H1 (cell line): ENCODE measurements around the gene GPR137. TPM values are rescaled to one million over a fixed set of nuclear protein-coding genes. Genes with fewer than 3 reads are reported as not detected.

Experiments used
- CTCF ChIA-PET: fragments of 300-600 bp; sonication (Branson Sonifier 250); formaldehyde crosslinking; loops from one replicate; lab custom pipeline; 2021; ENCODE audit not compliant: partially characterized antibody; lab: Charles Lee
- POLR2A ChIA-PET: fragments of 300-600 bp; sonication (Branson Sonifier 250); formaldehyde crosslinking; loops from one replicate; lab custom pipeline; 2021; ENCODE audit warnings: inconsistent platforms; ENCODE audit not compliant: partially characterized antibody; lab: Charles Lee
- DNase-seq, 2 experiments: peaks; one replicate each; pipeline versions ENCODE4 v3.0.0 to v3.0.0-alpha.2; 2010 to 2022; ENCODE audit warnings: low spot score in 2 of 2, low read depth in 1 of 2, mixed read lengths in 1 of 2
- FAIRE-seq: peaks from 2 replicates; lab custom pipeline; 2011; peaks lifted over from hg19 to GRCh38; lab: Jason Lieb, UNC
- H2AFZ ChIP-seq: 2 replicates; pipeline ENCODE4 v1.8.1; 2012; ENCODE audit warnings: low read length, inconsistent platforms
- H2AK5ac ChIP-seq: 2 replicates; pipeline ENCODE4 v1.6.1; 2013; ENCODE audit warnings: low read depth, low read length
- H2BK120ac ChIP-seq: replicated peaks from 2 replicates; pipeline ENCODE3; 2013; ENCODE audit warnings: low read depth, low read length, inconsistent platforms
- H2BK12ac ChIP-seq: 2 replicates; pipeline ENCODE4 v1.6.1; 2013; ENCODE audit warnings: low read depth, low read length
- H2BK15ac ChIP-seq: 2 replicates; pipeline ENCODE4 v1.6.1; 2013; ENCODE audit warnings: low read length
- H2BK20ac ChIP-seq: 2 replicates; pipeline ENCODE4 v1.6.1; 2013; ENCODE audit warnings: low read length
- H2BK5ac ChIP-seq: 2 replicates; pipeline ENCODE4 v1.6.1; 2013; ENCODE audit warnings: low read depth, low read length
- H3K14ac ChIP-seq: 2 replicates; pipeline ENCODE4 v1.6.1; 2013; ENCODE audit warnings: inconsistent platforms; ENCODE audit not compliant: insufficient read length
- H3K18ac ChIP-seq: 2 replicates; pipeline ENCODE4 v1.6.1; 2013; ENCODE audit warnings: low read length; ENCODE audit errors: extremely low read depth
- H3K23ac ChIP-seq: 2 replicates; pipeline ENCODE4 v1.6.1; 2013; ENCODE audit warnings: inconsistent platforms; ENCODE audit not compliant: insufficient read length
- H3K23me2 ChIP-seq: 2 replicates; pipeline ENCODE4 v1.6.1; 2013; ENCODE audit warnings: low read depth, low read length
- H3K27ac ChIP-seq: 2 replicates; pipeline ENCODE4 v1.6.1; 2011; ENCODE audit warnings: low read depth, low read length, inconsistent platforms
- H3K27me3 ChIP-seq, 4 experiments: replicated peaks in 1 of 4; 1 replicate in 1 of 4; 2 replicates in 3 of 4; pipeline versions ENCODE4 v1.6.1 to v1.8.1; 2011 to 2013; ENCODE audit warnings: low read length in 3 of 4, mild to moderate bottlenecking in 3 of 4, inconsistent platforms in 2 of 4, mixed read lengths in 2 of 4, moderate library complexity in 1 of 4; ENCODE audit not compliant: control insufficient read depth in 3 of 4, insufficient read depth in 3 of 4; ENCODE audit errors: extremely low read depth in 1 of 4
- H3K36me3 ChIP-seq, 4 experiments: 2 replicates each; pipeline versions ENCODE4 v1.6.1 to v1.8.1; 2011 to 2013; ENCODE audit warnings: mild to moderate bottlenecking in 4 of 4, low read length in 3 of 4, moderate library complexity in 2 of 4, control low read depth in 1 of 4, inconsistent platforms in 1 of 4; ENCODE audit not compliant: insufficient read depth in 4 of 4, control insufficient read depth in 2 of 4
- H3K4ac ChIP-seq: replicated peaks from 2 replicates; pipeline ENCODE3; 2013; ENCODE audit warnings: low read length, low read depth, mixed read lengths, inconsistent platforms; ENCODE audit not compliant: insufficient read length
- H3K4me1 ChIP-seq, 4 experiments: replicated peaks in 1 of 4; 1 replicate in 1 of 4; 2 replicates in 3 of 4; pipeline versions ENCODE4 v1.6.1 to v1.8.1; 2011 to 2013; ENCODE audit warnings: low read length in 3 of 4, inconsistent platforms in 2 of 4, mixed read lengths in 1 of 4; ENCODE audit not compliant: insufficient read depth in 4 of 4, control insufficient read depth in 3 of 4
- H3K4me2 ChIP-seq, 2 experiments: 2 replicates each; pipeline versions ENCODE4 v1.6.1 to v1.8.1; 2011 to 2013; ENCODE audit warnings: low read depth in 2 of 2, low read length in 2 of 2, control low read depth in 1 of 2, inconsistent platforms in 1 of 2, mild to moderate bottlenecking in 1 of 2; ENCODE audit not compliant: insufficient read depth in 1 of 2
- H3K4me3 ChIP-seq, 4 experiments: fragments of 200-600, 300-600 bp in 1 of 4; sonication (generic), shearing (Covaris generic), sonication (Bioruptor Twin) in 1 of 4; 2 replicates each; pipeline versions ENCODE4 v1.5.1 to v1.8.1; 2011 to 2016; ENCODE audit warnings: low read length in 4 of 4, low read depth in 3 of 4, control low read depth in 2 of 4, inconsistent platforms in 2 of 4, mild to moderate bottlenecking in 2 of 4, mixed read lengths in 1 of 4, moderate library complexity in 1 of 4; ENCODE audit not compliant: insufficient read depth in 2 of 4; ENCODE audit errors: extremely low read depth in 1 of 4
- H3K56ac ChIP-seq: replicated peaks from 2 replicates; pipeline ENCODE3; 2013; ENCODE audit warnings: low read depth, mild to moderate bottlenecking, mixed read lengths, low read length, inconsistent platforms; ENCODE audit not compliant: insufficient read length
- H3K79me1 ChIP-seq: 2 replicates; pipeline ENCODE4 v1.6.1; 2013; ENCODE audit warnings: low read depth, low read length, control low read depth
- H3K79me2 ChIP-seq, 2 experiments: 2 replicates each; pipeline versions ENCODE4 v1.6.1 to v1.8.1; 2012 to 2013; ENCODE audit warnings: low read length in 2 of 2, mild to moderate bottlenecking in 2 of 2, inconsistent platforms in 1 of 2; ENCODE audit not compliant: insufficient read depth in 2 of 2, control insufficient read depth in 1 of 2
- H3K9ac ChIP-seq, 4 experiments: replicated peaks in 1 of 4; 1 replicate in 1 of 4; 2 replicates in 3 of 4; pipeline versions ENCODE4 v1.6.1 to v1.8.1; 2011 to 2013; ENCODE audit warnings: low read depth in 3 of 4, low read length in 3 of 4, control low read depth in 2 of 4, mild to moderate bottlenecking in 2 of 4, moderate library complexity in 2 of 4, inconsistent platforms in 1 of 4; ENCODE audit errors: extremely low read depth in 1 of 4
- H3K9me3 ChIP-seq, 2 experiments: 2 replicates each; pipeline versions ENCODE4 v1.6.1 to v1.8.1; 2012 to 2013; ENCODE audit warnings: mild to moderate bottlenecking in 2 of 2, moderate library complexity in 2 of 2, control low read depth in 1 of 2, inconsistent platforms in 1 of 2, low read depth in 1 of 2, low read length in 1 of 2, mixed read lengths in 1 of 2; ENCODE audit not compliant: insufficient read depth in 2 of 2
- H4K20me1 ChIP-seq, 2 experiments: replicated peaks in 1 of 2; 2 replicates each; pipeline versions ENCODE3 to v1.8.1; 2011 to 2013; ENCODE audit warnings: inconsistent platforms in 2 of 2, low read length in 2 of 2, mild to moderate bottlenecking in 1 of 2; ENCODE audit not compliant: insufficient read depth in 2 of 2, control insufficient read depth in 1 of 2
- H4K5ac ChIP-seq: 2 replicates; pipeline ENCODE4 v1.6.1; 2013; ENCODE audit warnings: low read length, low read depth, mixed read lengths, inconsistent platforms; ENCODE audit not compliant: insufficient read length
- H4K8ac ChIP-seq: 2 replicates; pipeline ENCODE4 v1.8.0; 2013; ENCODE audit warnings: mild to moderate bottlenecking, moderate library complexity, low read length, inconsistent platforms; ENCODE audit not compliant: insufficient read depth; ENCODE audit errors: extremely low read depth
- H4K91ac ChIP-seq: replicated peaks from 2 replicates; pipeline ENCODE3; 2013; ENCODE audit warnings: low read length, mixed read lengths, inconsistent platforms; ENCODE audit not compliant: insufficient read length
- BACH1 ChIP-seq: IDR thresholded peaks from 2 replicates; pipeline ENCODE4 v1.6.1; 2012; ENCODE audit warnings: low read length, improper control_type of control experiment
- CHD1 ChIP-seq: IDR thresholded peaks from 2 replicates; pipeline ENCODE4 v1.6.1; 2012; ENCODE audit warnings: low read depth, low read length, improper control_type of control experiment
- MAFK ChIP-seq: IDR thresholded peaks from 2 replicates; pipeline ENCODE4 v1.6.1; 2012; ENCODE audit warnings: low read depth, mild to moderate bottlenecking, improper control_type of control experiment, low read length
- NANOG ChIP-seq: IDR thresholded peaks from 2 replicates; pipeline ENCODE4 v1.6.1; 2011; ENCODE audit warnings: low read length, low read depth, mild to moderate bottlenecking, inconsistent platforms; ENCODE audit not compliant: insufficient read depth, poor library complexity, severe bottlenecking
- NRF1 ChIP-seq: IDR thresholded peaks from 2 replicates; pipeline ENCODE4 v1.6.1; 2011; ENCODE audit warnings: mild to moderate bottlenecking, low read depth, low read length, improper control_type of control experiment
- POU5F1 ChIP-seq: IDR thresholded peaks from 2 replicates; pipeline ENCODE4 v1.6.1; 2011; ENCODE audit warnings: low read depth, mild to moderate bottlenecking, low read length, moderate library complexity
- RAD21 ChIP-seq, 2 experiments: IDR thresholded peaks in 1 of 2; conservative IDR thresholded peaks in 1 of 2; 2 replicates each; pipeline ENCODE4 v1.6.1; 2011; ENCODE audit warnings: low read depth in 2 of 2, low read length in 2 of 2, improper control_type of control experiment in 1 of 2, inconsistent platforms in 1 of 2, mild to moderate bottlenecking in 1 of 2, moderate library complexity in 1 of 2
- RNF2 ChIP-seq: fragments of 200-900, 300-1000 bp; sonication (generic); IDR thresholded peaks from 2 replicates; pipeline ENCODE4 v1.7.1; 2016; ENCODE audit warnings: borderline replicate concordance, low read depth, mild to moderate bottlenecking, antibody characterized with exemption, low read length; ENCODE audit not compliant: poor library complexity, severe bottlenecking; ENCODE audit errors: missing control alignments
- TBP ChIP-seq: IDR thresholded peaks from 2 replicates; pipeline ENCODE4 v1.6.1; 2011; ENCODE audit warnings: low read depth, low read length, improper control_type of control experiment
- TEAD4 ChIP-seq: IDR thresholded peaks from 2 replicates; pipeline ENCODE4 v1.6.1; 2012; ENCODE audit warnings: low read depth, low read length, inconsistent platforms, mixed read lengths
- WGBS, 2 experiments: shearing (Covaris generic) in 1 of 2; methylation state at CpG; one replicate each; pipeline versions ENCODE4 v1.1.6 to v1.1.7; 2013 to 2015; ENCODE audit warnings: low lambda C conversion rate in 2 of 2, mixed read lengths in 2 of 2, inconsistent platforms in 1 of 2, low coverage in 1 of 2, missing lambda C conversion rate in 1 of 2; ENCODE audit not compliant: insufficient replicate concordance in 2 of 2, insufficient coverage in 1 of 2, insufficient read length in 1 of 2; ENCODE audit errors: extremely low coverage in 1 of 2, missing lambda C conversion rate in 1 of 2; 5-methylcytosine and 5-hydroxymethylcytosine counted together
- polyA plus RNA-seq, 7 experiments: library from polyadenylated mRNA; depleted of rRNA in 3 of 7; stranded (reverse) in 5 of 7; unstranded in 2 of 7; fragments of >200 nt in 5 of 7; fragments of 200-250 nt in 2 of 7; gene quantifications; 1 replicate in 5 of 7; 2 replicates in 1 of 7; 4 replicates in 1 of 7; pipeline versions ENCODE4 v1.2.1 to v1.2.3, GENCODE V29; 2011 to 2013; ENCODE audit warnings: missing spikeins in 2 of 7, mixed read lengths in 2 of 7
- total RNA-seq: library from RNA; stranded (reverse); fragmentation: NEBNext Ultra II Directional; extraction: Animal tissue kit (Norgen Biotek cat#: 25700); gene quantifications from 2 replicates; pipeline ENCODE4 v1.2.1, GENCODE V29; 2021

The GPR137 gene
- total and polyA plus RNA-seq, 2 of the 8 experiments (the other 6 are each of a cell fraction or from before 2014, with no cell fraction given): 36.2 to 37.8 TPM

GRCh38 chr11:64317961-64318765, 32.5 kb downstream of the GPR137 start, which contains the start of gene PRDX5:
Gene PRDX5, plus strand, starts transcription at chr11:64318121. Its CDS starts 95 bp downstream, at chr11:64318216.
- Histone ChIP-seq H3K23ac (no peak within 1 kb of the TSS), H2AFZ (0 out of 2 replicates have a peak within 1 kb of the TSS, but pooled peaks have one; percentile 40), H3K4me1 (peaks cover 1 to 12% (median 3%) of the 10 kb centered on the region in 4 experiments; a peak in 6 of 7 replicates), H3K27me3 (no peaks in the 10 kb centered on the region), H3K18ac (peak within 1 kb of the TSS; percentile 71), H3K56ac (peak within 1 kb of the TSS; percentile 91), H3K36me3 (peaks cover 2 to 26% (median 15%) of the 10 kb centered on the region in 4 experiments; a peak in 7 of 8 replicates), H3K14ac (no peak within 1 kb of the TSS), H2AK5ac (peak within 1 kb of the TSS; percentile 71; the same call in 1 of the 2 replicates), H4K20me1 (peaks cover 0 to 4% of the 10 kb centered on the region in 2 experiments), H2BK5ac (peak within 1 kb of the TSS; percentile 84), H2BK120ac (peak within 1 kb of the TSS; percentile 94), H3K27ac (peak within 1 kb of the TSS; percentile 91), H3K4me3 (peak within 1 kb of the TSS; percentile 73 to 80 (median 77)), H4K91ac (peak within 1 kb of the TSS; percentile 96), H3K79me1 (peaks cover 7% of the 10 kb centered on the region; the same call in 1 of the 2 replicates), H3K23me2 (peaks cover 5% of the 10 kb centered on the region; the same call in 1 of the 2 replicates), H4K5ac (peak within 1 kb of the TSS; percentile 99), H2BK20ac (no peak within 1 kb of the TSS), H2BK15ac (peak within 1 kb of the TSS; percentile 88; the same call in 1 of the 2 replicates), H3K9ac (peak within 1 kb of the TSS; percentile 70 to 85 (median 79)), H3K9me3 (no peaks in the 10 kb centered on the region), H2BK12ac (0 out of 2 replicates have a peak within 1 kb of the TSS, but pooled peaks have one; percentile 60), H3K4ac (peak within 1 kb of the TSS; percentile 97), H4K8ac (peak within 1 kb of the TSS; percentile 97), H3K4me2 (peak within 1 kb of the TSS; percentile 60 to 75), H3K79me2 (peaks cover 0 to 18% of the 10 kb centered on the region in 2 experiments; a peak in 1 of 4 replicates)
- FAIRE-seq (no peak), DNase-seq (peak in 1 of 2 experiments; percentile 90)
- ChIA-PET POLR2A (interaction anchor here (0.6 to 6.6 kb wide), 27 partner anchors 8 to 248 kb away, joined by 3 to 61 read pairs (median 6); partner anchors contain the start of genes CCDC88B, DNAJC4, ESRRA and FERMT3), CTCF (interaction anchor here (0.7 to 20.8 kb wide), 16 partner anchors 12 to 371 kb away, joined by 3 to 614 read pairs (median 4); partner anchors contain the start of genes BAD, CATSPERZ, CCDC88B and NUDT22)
- 3% methylated on average over 59 of the region's 61 CpGs; no CpG with 5 or more reads in 1 of the 2 experiments for WGBS, 2 experiments
- TF ChIP-seq MAFK (no peak), CHD1 (no peak), RAD21 (IDR thresholded peaks at IDR 0.05 in 1 of 2, conservative IDR thresholded peaks at IDR 0.05 in 1 of 2; ENCODE audit: low read depth in 2 of 2, low read length in 2 of 2) (peak; percentile 39 to 62), TEAD4 (no peak), BACH1 (peak; percentile 7; the same call in 1 of the 2 replicates), POU5F1 (no peak), TBP (no peak), NANOG (no peak), NRF1 (peak; percentile 86), RNF2 (no peak)
